Transverse colon (tissue), 3 donors: ENCODE results near the gene AGTPBP1.
"Not testable (repeated sequence)": the region's sequence is repeated elsewhere in the genome, so short reads cannot be mapped to it uniquely, and the experiment has no call there.

ENCODE experiments used
- POLR2A ChIP-seq: fragments of 450-650 bp; IDR thresholded peaks from one replicate; pipeline ENCODE4 v1.6.1; 2016; ENCODE audit warnings: antibody characterized with exemption, mild to moderate bottlenecking, moderate library complexity
- TF ChIP-seq, protein P1 (sequence below), 5 experiments: fragments of 200-600 bp in 3 of 5; fragments of 450-650 bp in 2 of 5; sonication (generic) in 3 of 5; IDR thresholded peaks; 1 replicate in 2 of 5; 2 replicates in 3 of 5; pipeline ENCODE4 v1.5.1; 2016 to 2017; ENCODE audit warnings: antibody characterized with exemption in 5 of 5, inconsistent platforms in 3 of 5, mild to moderate bottlenecking in 2 of 5, moderate library complexity in 1 of 5

DNA sequence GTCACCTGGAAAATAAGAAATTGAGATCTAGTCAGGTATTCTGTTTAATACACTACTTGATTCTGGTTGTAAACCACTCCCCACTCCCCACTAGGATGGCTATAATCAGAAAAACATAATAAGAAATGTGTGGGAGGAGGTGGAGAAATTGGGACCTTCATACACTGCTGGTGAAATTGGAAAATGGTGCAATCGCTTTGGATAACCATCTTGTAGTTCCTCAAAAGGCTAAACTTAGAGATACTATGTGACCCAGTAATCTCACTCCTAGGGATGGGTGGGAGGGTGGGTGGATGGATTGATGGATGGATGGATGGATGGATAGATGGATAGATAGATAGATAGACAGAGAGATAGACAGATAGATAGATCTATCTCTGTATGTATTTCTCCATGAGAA is 14.5 kb upstream of the AGTPBP1 start:
- TF ChIP-seq, protein P1, sequence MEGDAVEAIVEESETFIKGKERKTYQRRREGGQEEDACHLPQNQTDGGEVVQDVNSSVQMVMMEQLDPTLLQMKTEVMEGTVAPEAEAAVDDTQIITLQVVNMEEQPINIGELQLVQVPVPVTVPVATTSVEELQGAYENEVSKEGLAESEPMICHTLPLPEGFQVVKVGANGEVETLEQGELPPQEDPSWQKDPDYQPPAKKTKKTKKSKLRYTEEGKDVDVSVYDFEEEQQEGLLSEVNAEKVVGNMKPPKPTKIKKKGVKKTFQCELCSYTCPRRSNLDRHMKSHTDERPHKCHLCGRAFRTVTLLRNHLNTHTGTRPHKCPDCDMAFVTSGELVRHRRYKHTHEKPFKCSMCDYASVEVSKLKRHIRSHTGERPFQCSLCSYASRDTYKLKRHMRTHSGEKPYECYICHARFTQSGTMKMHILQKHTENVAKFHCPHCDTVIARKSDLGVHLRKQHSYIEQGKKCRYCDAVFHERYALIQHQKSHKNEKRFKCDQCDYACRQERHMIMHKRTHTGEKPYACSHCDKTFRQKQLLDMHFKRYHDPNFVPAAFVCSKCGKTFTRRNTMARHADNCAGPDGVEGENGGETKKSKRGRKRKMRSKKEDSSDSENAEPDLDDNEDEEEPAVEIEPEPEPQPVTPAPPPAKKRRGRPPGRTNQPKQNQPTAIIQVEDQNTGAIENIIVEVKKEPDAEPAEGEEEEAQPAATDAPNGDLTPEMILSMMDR (IDR thresholded peaks at IDR 0.05): not testable (repeated sequence)
- TF ChIP-seq POLR2A: not testable (repeated sequence)
